GM21528 (cell line): Measurements from ENCODE around the gene SREK1IP1.
A peak's percentile ranks its signal among the peaks of the same experiment; 100 is the strongest.

Experiments
- ATAC-seq: cut with Tn5 transposase; IDR thresholded peaks from one replicate; pipeline ENCODE4 v1.9.1; 2021; ENCODE audit warnings: mild to moderate bottlenecking, moderate library complexity; ENCODE audit not compliant: unreplicated experiment, low FRiP score

The SREK1IP1 gene

GRCh38 chr5:64768358-64769312 lies at the start of gene SREK1IP1, which contains the start of gene CWC27:
Gene SREK1IP1 (minus strand): TSS chr5:64768691. CDS start chr5:64768517, 174 bp downstream.
Gene CWC27 (plus strand): TSS chr5:64768930. CDS start chr5:64769147, 217 bp downstream.
- peak; percentile 99 for ATAC-seq

GRCh38 chr5:64818245-64818644 lies 49.8 kb upstream of the SREK1IP1 start:
- ATAC-seq: no peak

DNA sequence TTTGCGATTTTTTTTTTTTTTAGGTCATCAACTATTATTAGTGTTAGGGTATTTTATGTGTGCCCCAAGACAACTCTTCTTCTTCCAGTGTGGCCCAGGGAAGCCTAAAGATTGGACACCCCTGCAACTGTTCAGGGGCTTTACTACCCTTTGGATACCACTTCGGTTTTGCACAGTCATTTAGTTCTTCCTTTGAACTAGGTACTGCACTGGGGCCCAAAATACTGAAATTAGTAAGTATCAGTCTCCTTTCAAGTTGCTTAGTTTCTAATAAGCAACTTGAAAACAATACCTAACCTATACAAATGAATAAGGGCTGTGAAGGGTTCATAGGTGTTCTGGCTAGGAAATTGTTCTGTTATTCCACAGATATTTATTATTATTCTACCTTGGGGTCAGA lies 45.6 kb upstream of the SREK1IP1 start:
- ATAC-seq: peak; percentile 88

DNA sequence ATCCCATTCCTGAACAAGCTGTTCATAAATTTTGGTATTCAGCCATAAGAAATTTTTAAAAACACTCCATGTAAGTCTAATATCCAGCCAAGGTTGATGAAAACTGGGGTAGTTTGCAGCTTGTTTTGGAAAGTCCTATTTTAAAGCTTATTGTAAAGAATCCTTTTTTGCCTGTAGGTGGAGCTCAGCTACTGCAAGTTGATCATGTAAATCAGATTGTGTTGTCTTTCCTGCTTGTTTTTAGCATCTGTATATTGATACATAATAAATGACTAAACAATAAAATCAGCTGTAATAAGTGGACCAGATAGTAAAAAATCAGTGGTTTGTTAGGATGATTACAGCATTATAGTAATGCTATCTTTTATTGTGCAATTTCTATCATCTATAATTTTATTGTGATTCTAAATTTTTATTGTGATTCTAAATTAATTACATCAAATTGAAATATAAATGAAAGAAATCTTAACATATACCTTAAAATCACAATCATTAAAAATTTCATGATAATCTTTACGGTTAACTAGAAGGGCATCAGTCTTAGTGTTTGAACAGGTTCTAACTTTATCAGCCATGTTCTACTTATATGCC lies 42.7 kb upstream of the SREK1IP1 start:
- no peak for ATAC-seq

GRCh38 chr5:64807520-64807919 lies 39.0 kb upstream of the SREK1IP1 start:
- ATAC-seq: no peak

DNA sequence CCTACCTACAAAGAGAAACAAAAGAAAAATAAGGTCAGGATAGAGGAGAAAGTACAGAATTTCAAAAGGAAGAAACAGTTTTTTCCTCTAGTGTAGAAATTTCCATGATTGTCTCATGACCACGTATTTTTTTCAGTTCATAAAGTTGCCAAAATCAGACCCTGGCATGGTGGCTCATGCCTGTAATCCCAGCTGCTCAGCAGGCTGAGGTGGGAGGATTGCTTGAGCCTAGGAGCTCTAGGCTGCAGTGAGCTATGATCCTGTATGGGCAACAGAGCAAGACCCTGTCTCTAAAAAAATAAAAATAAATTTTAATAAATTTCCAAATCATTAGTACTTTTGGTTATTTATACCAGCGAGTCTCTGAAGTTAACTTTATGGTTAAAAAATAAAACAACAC lies 38.0 kb upstream of the SREK1IP1 start:
- no peak for ATAC-seq

- no peak for ATAC-seq
Measured at GRCh38 chr5:64800926-64801325, 32.4 kb upstream of the SREK1IP1 start.

- no peak for ATAC-seq
Measured at GRCh38 chr5:64796301-64796700, 27.8 kb upstream of the SREK1IP1 start.

DNA sequence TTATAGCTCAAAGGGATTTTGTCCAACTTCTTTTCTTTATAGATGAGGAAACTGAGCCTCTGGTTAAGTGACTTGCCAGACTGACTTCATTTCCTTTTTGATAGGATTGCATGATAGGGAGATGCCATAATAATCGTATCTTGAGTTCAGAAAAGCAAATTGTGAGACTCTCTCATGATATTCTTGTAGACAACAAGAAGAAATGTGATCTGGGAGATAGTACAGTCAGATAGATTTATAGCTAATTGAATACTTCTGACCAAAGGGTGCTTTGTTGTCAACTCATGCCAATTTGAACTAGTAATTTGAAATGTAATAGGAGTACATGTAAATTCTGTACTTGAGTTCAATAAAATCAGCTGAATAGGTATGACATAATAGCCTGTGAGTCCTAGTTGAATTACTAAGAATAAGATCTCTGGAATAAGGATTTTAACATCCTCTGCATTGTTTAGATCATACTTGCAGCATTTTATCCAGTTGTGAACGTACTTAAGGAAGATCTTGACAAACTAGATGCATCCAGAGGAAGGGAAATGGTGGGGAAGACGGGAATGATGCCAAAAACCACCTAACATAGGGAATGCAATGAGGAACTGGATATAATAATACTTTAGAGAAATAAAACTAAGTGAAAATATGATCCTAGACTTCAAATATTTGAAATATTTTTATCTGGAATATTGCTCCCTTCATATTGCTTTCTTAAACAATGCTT lies 25.7 kb upstream of the SREK1IP1 start:
- ATAC-seq: no peak

- ATAC-seq: no peak
Measured at GRCh38 chr5:64792469-64792868, 24.0 kb upstream of the SREK1IP1 start.

GRCh38 chr5:64790210-64790609 lies 21.7 kb upstream of the SREK1IP1 start:
- ATAC-seq: no peak

DNA sequence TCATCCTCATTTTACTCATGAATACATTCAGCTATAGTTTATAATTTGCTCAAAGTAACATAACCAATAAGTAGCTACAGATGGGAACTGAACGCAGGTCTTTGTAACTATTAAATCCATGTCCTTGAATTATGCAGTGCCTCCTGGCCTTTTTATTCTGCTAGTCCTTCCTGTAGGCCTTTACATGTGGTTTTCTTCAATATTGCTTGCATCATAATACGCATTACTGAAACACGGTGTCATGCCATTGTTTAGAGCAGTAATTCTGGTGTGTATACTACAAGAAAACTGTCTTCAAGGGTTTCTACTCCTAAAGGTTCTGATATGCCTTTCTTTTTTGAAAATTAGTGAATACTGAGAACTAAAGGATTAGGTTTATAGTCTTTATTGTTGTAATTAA lies 21.0 kb upstream of the SREK1IP1 start:
- no peak for ATAC-seq

GRCh38 chr5:64788156-64788555 lies 19.7 kb upstream of the SREK1IP1 start:
- ATAC-seq: no peak

DNA sequence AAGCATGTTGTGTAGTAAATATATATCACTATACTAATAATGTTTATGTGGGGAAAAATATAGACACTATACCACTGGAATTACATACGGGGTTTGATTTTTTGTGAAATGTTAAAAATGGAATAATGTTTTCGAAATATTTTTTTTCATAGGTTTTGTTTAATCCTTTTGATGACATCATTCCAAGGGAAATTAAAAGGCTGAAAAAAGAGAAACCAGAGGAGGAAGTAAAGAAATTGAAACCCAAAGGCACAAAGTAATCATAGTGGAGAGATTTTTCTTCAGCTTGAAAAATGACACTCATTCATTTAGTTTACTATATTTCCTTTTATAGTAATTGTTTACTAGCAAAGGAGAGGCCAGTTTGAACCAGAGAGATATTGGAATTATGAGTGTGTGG lies 17.9 kb upstream of the SREK1IP1 start:
- ATAC-seq: no peak

- ATAC-seq: peak; percentile 83
Measured at GRCh38 chr5:64784451-64785025, 16.0 kb upstream of the SREK1IP1 start.

DNA sequence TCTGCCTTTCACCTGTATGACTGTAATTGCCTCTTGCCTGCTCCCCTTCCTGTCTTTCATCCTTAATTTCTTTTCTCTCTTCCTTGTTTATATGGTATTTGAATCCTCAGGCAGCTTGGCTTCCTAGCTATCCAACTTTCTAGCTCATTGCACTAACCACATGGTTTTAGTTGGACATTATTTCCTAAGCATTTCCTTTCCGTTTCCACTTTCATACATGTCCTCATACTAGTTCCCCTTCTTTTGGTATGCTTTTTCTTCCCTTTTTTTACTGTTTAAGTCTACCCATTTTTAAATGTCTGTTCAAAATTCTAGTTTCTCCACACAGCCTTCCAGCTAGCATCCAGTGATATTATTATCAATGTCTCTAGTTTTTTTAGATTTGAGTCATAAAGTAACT lies 6.8 kb upstream of the SREK1IP1 start:
- ATAC-seq: no peak

GRCh38 chr5:64773533-64773932 lies 5.0 kb upstream of the SREK1IP1 start:
- peak; percentile 56 for ATAC-seq

DNA sequence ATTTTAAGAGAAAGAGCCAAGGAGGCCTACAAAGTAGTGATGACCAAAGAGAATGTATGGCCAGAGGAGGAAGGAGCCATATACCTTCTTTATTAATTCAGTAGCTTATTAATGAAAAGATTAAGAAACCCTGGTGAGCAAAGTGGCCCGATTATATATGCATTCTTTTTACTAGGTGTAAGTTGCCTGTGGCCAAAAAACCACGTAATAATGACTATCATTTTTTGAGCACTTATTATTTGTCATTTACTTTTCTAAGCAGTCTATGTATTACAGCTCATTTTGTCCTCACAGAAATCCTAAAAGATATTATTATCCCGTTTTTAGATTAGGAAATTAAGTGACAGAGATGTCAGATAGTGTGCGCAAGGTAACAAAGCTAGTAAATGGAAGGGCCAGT lies 3.2 kb upstream of the SREK1IP1 start:
- no peak for ATAC-seq

- ATAC-seq: no peak
Measured at GRCh38 chr5:64769855-64770254, 1.4 kb upstream of the SREK1IP1 start.

GRCh38 chr5:64767959-64768357 lies 533 bp downstream of the SREK1IP1 start:
- ATAC-seq: peak; percentile 9

DNA sequence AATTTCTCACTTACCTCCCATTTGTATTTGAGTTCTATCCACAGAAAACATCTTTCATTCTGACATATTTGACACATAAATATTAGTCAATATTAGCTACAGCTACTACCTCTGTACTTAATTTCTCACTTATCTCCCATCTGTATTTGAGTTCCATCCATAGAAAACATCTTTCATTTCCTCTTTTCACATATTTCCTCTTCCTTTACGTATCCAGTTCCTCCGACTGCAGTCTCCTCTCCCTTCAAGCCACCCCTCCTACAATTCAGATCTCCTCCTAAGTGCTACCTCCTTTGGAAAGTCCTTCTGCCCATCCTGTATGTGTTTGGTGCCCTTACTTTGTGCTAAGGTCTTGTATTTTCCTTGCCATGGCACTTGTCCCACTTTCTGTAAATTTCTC lies 1.6 kb downstream of the SREK1IP1 start:
- no peak for ATAC-seq
